SW480 (cell line): Measurements from ENCODE around the gene BRD3.

Source experiments
- DNase-seq: peaks from one replicate; pipeline ENCODE4 v3.0.0-alpha.2; 2016; ENCODE audit warnings: low spot score

The BRD3 gene

DNA sequence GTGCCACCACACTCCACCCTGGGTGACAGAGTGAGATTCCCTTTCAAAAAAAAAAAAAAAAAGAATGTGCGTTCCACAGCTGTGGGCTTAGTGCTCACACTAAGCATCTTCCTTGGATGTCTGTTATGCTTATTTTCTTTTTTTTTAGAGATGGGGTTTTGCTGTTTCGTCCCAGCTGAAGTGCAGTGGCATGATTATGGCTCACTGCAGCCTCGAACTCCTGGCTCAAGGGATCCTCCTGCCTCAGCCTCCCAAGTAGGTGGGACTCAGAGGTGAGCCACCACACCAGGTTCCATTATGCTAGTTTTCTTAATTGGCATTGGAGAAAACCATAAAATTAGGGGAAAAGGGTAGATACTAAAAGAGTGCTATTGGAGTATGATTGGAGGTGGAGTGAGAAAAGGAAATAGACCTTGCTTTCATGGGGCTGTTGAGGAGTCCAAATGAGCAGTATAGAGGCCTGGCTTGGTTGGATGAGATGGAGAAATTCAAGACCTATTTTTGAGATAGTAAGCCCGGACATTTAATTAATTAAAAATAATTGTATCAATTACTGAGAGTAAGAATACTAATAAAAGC is 43.5 kb downstream of the BRD3 start:
- no peak for DNase-seq

GRCh38 chr9:134014946-134015345 is 52.9 kb downstream of the BRD3 start:
- no peak for DNase-seq

- no peak for DNase-seq
Observed at GRCh38 chr9:134011401-134011800, 56.4 kb downstream of the BRD3 start.

DNA sequence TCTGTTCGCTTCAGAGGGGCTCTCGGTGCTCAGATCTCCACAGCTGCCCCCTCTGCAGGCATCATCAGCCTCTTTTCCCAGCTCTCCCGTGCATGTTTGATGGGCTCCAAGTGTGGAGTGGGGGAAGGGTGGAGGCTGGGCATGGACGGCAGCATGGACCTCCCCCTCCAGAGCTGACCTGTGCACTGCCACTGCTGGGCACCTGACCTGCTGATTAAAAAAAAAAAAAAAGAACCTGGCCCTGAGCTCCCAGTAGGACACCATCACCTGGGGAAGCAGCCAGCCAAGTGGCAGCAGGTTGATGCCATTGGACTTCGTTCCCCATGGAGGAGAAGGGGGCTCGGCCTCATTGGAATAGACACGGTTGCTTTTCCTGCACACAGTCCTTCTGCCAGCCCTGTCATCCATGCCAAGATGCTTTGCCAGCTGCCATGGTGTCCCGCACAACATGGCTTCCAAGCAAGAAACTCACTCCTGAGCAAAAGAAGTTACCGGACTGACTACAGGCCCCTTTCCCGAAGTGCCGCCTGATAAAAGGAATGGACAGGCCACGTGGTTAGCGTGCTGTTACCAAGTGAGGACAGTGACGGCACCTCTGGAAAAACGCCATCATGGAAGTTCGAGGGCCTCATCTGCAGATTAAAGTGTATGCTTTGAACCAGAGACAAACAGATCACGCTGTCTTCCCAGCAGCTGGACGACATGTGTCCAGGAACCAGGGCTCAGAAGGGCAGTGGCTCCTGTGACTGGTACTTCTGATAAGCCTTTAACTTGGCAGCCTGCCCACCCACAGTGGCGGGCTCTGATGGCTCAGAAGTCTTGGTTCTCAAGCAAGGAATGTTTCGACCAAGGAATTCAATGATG is 57.3 kb downstream of the BRD3 start:
- DNase-seq = no peak

DNA sequence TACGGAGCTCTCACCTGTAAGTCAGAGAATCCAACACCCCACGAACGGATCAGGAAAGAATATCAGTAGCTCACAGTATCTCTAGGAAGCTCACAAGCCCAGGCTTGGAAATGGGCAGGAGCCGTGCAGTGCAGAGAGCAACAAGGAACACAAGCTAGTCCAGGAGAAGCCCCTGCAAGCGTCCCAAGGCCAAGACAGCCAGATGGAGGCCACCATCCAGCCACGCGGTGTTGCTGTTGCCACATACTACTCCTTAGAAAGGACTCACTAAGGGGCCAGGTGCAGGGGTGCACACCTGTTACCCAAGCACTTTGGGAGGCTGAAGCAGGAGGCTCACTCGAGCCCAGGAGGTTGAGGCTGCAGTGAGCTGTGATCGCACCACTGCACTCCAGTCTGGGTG is 60.3 kb downstream of the BRD3 start:
- no peak for DNase-seq

GRCh38 chr9:134007150-134007549 is 60.7 kb downstream of the BRD3 start:
- DNase-seq = no peak

- DNase-seq = no peak
Observed at GRCh38 chr9:134005381-134005780, 62.4 kb downstream of the BRD3 start.

GRCh38 chr9:134004881-134005280 is 62.9 kb downstream of the BRD3 start:
- no peak for DNase-seq

DNA sequence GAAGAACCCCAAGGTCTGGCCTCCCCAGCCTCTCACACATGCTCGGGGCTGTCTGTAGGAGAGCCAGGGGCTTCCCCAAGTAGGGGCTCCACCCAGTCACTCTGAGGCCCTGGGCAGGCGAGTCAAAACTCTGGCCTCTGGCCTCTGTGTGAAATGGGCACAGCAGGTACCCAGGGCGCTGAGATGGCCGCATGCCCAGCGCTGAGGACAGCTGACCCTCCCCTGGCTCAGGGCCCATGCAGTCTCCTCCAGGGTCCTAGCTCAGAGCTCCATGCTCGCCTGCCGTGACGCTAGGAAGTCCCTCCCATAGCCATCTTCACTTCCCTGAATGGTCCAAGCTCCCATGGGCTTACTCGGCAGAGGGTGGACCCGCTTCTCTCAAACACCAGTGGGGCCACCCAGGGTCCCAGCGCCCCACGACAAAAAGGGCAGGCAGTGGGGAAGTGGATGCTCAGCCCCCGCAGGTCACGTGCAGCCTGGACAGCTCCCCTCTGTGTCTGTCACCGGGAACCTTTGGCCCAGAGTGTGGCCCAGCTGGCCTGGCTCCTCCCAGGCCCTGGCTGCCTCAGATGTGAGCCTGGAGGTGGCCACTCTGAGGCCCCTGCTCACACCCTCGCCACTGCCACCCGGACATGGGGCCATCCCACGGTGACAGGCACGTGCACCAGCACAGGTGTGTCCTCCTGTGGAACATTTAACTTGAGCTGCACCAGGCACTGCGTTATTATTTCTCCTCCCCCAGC is 63.5 kb downstream of the BRD3 start:
- DNase-seq = no peak

DNA sequence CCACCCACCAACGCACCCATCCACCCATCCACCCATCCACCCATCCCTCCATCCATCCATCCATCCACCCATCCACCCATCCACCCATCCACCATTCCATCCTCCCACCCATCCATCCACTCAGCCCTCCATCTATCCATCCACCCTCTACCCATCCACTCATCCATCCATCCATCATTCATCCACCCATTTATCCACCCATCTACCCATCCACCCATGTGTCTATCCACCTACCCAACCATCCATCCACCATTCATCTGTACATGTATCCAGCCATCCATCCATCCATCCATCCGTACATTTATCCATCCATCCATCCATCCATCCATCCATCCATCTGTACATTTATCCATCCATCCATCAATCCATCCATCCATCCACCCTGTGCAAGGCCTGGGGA is 64.6 kb downstream of the BRD3 start:
- no peak for DNase-seq

DNA sequence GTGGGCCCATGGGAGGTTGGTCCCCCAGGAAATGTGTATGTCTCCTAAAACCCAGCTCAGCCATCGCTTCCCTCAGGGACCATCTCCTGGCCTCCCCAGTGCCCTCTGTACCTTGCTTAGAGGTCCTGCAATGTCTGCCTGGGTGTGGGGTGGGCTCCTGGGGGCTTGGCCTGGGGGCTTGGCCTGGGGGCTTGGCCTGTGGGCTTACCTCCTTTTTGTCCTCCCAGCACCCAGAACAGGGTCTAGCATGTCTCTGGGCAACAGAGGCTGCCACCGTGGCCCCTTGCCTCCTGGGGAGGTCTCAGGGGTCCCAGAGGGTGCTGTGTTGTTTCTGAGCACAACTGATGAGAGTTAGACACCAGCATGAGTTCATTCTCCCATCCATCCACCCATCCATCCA is 65.0 kb downstream of the BRD3 start:
- no peak for DNase-seq

DNA sequence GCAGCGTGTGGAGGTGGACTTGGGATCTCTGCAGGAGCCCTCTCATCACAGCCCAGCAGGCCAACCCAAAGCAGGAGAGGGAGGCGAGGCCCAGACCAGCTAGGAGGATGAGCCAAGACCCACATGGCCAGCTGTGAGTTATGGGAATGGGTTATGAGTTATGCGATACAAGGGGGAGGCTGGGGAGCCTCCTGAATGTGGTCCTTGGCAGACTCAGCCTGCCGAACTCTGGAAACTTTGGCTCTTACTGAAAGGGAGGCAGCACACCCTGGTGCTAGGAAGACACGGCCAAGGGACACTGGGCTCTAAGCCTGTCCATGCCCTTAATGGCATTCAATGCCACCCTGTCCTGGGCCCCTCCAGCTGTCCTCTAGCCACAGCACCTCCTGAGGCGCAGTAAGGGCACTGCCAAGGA is 68.0 kb downstream of the BRD3 start:
- no peak for DNase-seq

DNA sequence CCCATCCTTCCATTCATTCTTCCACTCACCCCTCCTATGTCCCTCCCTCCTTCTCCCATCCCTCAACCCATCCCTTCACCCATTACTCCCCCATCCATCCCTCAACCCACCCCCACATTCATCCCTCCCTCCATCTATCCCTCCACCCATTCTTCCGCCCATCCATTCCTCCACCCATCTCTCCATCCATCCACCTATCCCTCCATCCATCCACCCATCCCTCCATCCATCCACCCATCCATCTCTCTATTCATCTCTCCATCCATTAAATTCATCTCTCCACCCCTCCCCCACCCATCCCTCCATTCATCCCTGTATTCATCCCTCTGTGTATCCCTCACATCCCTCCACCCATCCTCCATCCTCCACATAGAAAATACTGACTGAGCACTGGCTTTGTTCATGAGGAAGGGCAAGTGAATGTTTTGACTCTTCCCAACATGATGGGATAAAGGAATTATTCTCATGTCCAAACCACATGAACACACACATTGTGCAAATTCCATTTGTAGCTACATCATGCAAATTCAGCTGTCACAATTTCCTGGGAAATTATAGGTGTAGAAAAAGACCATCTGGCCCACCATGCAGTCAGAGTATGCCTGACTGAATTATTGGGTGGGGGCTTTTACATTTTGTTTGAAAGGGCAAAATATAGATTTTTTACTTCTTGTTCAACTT is 68.8 kb downstream of the BRD3 start:
- no peak for DNase-seq

DNA sequence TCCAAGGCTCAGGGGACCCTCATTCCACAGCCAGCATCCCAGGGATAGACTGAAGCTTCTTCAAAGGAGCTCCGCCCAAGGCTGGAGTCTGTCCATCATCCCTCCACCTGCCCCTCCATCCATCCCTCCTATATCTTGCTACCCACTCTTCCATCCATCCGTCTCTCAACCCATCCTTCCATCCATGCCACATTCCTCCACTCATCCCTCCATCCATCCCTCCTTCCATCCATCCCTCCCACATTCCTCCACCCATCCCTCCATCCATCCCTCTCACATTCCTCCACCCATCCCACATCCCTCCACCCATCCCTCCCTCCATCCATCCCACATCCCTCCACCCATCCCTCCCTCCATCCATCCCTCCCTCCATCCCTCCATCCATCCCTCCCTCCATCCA is 70.2 kb downstream of the BRD3 start:
- no peak for DNase-seq

DNA sequence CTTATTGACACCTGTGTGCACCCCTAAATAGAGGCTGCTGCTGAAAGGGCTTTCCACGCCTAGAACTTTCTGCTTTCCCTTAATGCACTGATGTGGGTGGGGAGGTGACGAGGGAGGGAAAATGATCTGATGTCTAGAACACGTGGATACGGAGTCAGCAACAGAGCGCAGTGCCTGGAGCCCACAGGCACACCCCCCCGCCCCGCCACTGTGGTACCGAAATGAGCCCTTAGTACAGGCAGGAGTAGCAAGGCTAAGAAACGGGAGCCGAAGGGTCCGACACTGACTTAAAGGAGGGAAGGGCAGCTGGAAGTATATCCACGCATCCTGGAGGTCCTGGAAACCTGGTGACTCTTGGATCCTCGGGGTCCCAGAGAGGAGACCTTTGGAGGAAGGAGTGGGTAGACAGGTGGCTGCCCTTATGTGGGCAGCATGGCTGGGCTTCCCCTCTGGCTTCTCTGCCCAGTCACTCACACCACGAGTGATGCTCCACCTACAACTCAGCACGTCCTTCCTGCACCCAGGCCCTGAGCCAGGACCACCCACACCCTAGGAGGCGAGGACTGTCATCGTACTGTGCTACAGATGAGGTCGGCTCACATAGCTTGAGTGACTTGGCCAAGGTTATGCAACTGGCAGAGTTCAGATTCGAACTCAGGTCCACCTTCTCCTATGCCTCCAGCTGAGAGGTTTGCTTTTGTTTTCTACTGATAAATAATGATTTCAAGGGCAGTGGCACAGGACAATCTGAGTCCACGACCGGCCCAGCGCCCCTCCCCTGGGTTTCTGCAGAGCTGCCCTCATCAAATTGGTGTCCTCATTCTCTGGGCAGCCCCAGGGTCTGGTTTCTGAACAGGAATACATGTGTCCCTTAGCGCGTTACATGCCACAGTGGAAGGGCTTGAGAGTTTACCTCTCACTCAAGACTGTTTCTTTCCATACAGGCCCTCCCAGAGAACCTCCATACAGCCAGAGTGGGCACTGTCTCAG is 71.0 kb downstream of the BRD3 start:
- no peak for DNase-seq

- peak; percentile 23 for DNase-seq
Observed at GRCh38 chr9:133995012-133995896, 72.6 kb downstream of the BRD3 start.

- DNase-seq = peak; percentile 61
Observed at GRCh38 chr9:133994353-133995011, 73.3 kb downstream of the BRD3 start.

GRCh38 chr9:133993635-133994253 is 74.1 kb downstream of the BRD3 start:
- no peak for DNase-seq
